AG08395 (cell line): ENCODE data around the gene FOXR1.

Source experiments
- DNase-seq: peaks from one replicate; pipeline ENCODE4 v3.0.0; 2012; ENCODE audit warnings: mixed read lengths, low spot score

FOXR1 gene, protein sequence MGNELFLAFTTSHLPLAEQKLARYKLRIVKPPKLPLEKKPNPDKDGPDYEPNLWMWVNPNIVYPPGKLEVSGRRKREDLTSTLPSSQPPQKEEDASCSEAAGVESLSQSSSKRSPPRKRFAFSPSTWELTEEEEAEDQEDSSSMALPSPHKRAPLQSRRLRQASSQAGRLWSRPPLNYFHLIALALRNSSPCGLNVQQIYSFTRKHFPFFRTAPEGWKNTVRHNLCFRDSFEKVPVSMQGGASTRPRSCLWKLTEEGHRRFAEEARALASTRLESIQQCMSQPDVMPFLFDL

DNA sequence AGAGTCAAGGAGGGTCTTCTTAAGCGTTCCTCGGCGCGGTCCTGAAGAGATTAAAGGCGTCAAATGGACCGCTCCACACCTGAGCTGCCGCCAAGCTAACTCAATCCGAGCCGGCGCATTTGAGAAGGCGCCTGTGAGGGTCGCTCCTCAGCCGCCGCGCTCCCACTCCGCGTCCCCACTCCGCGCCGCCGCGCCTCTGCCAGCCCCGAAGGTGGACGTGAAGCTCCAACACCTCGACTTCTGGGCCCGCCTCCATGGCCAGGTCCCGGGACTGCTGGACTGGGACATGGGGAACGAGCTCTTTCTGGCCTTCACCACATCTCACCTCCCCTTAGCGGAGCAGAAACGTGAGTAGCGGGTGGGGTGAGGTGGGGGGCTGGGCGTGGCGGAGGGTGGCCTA is at the start of gene FOXR1:
Gene FOXR1 (plus strand): TSS at position 116 of the 400 bp plus-strand sequence. CDS start 171 bp downstream, at position 287.
- no peak for DNase-seq

DNA sequence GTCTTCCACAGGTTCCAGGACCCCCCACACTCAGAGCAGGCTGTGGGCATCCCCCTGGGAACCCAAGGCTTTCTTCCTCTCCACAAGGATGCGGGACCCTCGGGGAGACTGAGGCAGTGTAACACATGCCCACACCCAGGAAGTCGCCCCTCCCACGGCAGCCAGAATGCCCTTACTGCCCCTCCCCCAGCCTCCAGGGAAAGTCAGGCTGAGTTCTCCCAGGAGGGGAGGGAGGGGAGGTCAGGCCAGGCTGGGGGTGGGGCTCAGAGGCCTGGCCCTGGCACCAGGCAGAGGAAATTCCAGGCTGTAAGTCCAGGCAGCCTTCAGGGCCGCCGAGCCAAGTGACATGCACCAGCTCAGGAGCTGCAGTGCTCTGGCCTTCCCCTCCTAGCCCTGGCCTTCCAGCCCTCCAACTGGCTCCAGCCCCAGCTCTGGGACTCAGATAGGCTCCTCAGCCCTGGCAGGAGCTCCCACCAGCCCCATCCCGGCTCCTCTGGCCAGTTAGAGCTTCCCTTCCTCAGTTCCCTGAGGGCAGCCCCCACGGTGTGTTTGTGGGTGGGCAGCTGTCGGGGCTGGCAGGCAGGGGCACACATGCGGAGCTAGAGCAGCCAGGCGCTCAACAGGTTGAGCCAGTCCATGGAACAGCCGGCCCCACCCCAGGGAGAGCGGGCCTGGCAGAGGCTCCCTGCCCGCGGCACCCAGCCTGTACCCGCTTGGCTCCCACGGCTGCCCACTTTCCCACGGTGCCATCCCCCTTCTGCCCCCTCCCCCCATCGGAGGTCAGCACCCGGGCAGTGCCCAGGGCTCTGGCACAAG is 49.4 kb upstream of the FOXR1 start:
- DNase-seq: peak; percentile 77

DNA sequence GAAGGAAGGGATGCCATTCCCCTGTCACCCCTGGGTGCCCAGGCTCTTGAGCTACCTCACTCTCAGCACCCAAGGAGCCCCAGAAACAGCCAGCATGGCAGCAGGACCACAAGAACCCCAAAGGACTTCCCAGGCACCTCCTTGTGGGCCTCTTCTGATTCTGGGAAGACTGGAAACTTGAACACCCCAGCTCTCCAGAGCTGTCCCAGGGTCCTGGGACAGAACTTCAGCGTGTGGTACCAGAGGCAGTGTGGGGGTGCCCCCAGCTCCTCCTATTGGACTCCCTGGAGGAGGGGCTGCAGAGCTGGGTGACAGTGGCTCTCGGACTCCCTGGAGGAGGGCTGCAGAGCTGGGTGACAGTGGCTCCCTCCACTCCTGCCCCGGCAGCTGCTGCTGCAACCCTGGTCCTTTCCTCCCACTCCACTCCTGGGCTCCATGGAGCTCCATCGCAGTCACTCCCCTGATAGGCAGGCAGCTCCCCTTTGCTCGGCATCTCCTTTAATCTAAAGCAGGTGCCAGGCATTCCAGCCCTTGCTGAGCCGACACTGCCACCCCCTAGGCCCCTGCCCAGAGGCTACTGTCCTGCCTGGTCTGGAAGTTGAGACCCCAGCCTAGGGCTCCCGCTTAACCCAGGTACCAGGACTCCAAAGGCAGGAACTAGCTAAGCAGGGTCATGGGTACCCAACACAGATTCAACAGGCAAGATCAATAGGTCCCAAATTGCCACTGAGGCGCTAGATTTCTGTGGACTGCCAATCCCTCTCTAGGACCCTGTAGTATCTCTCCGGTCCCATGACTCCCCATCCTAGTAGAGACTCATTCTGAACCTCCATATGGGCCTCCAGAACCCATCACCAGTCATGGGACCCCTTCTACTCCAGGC is 48.6 kb upstream of the FOXR1 start:
- no peak for DNase-seq

DNA sequence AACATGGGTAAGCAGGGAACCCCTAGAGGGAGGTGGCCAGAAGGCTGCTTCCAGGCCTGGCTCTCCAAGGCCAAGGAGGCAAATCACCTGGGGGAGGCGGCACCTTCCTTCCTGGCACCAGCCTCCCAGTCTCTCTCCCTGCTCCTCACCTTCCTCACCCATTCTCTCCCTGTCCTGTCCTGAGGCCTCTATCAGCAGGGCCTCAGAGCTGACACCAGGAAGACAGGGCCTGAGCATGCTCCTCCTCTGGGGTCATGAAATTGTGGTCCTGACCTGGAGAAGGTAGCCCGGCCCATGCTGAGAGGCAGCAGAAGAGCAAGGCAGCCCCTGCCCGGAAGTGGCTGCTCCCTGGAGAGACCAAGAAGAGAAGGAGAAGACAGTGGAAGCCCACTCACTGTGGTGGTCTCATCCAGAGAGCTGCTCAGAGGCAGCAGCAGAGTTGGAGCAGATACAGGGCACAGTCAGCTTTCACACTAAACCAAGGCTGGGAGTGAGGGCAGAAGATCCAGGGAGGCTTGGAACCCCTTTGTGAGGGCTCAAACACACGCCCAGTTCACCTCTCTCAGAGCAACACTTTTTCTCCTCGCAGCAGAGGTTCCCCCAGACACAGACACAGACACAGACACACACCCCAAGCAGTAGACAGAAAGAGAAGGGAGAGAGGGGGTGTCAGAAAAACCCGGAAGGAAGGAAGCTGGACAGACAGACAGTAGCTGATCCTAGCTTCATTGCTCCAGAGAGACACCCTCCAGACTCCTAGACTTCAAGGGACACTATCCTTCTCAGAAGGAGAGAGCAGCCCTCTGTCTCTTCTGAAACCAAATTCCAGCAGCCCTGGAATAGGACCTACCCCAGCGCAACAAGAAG is 47.6 kb upstream of the FOXR1 start:
- no peak for DNase-seq

DNA sequence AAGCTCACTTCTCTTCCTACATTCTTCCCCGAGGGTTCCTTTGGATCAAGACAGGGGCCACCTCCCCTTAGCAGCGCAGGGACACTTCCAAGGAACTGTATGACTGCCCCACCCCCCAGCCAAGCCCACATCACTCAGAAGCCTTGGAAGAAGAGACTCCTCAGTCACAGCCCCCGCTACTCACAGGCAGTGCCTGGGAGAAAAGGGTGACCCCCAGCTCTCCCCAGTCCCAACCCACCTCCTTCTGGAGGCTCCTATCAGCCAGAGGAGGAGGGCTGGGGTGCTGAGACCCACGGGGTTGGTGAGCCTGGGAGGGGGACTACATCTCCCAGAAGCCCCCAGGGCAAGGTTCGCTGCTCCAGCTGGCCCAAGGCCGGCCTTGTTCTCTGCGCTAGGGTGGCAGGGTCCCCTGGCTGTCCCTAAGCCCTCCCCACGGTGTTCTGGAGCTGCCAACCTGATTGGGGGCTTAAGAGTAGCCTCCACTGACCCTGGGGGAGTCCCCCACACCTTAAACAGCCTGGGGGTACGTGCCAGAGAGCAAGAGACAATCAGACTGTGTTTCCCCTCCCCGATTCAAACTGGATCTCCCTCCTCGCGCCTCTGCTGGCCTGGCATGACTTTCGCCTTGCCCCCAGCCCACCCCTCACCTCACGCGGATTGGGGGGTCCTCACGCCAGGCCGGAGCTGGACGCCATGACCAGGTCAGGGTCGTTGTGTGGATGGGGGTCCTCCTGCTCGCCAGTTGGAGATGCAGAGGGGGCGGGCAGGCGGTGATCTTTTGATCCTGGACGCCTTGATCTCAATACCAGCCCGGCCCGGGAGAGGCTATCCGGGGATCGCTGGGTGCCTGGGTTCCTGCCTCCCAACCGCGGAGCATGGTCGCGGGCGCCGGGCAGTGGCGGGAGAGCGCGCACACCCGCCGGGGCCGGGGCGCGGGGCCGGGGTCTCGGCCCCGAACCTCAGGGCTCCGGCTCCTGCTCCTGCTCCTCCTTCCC is 46.7 kb upstream of the FOXR1 start:
- DNase-seq: no peak

DNA sequence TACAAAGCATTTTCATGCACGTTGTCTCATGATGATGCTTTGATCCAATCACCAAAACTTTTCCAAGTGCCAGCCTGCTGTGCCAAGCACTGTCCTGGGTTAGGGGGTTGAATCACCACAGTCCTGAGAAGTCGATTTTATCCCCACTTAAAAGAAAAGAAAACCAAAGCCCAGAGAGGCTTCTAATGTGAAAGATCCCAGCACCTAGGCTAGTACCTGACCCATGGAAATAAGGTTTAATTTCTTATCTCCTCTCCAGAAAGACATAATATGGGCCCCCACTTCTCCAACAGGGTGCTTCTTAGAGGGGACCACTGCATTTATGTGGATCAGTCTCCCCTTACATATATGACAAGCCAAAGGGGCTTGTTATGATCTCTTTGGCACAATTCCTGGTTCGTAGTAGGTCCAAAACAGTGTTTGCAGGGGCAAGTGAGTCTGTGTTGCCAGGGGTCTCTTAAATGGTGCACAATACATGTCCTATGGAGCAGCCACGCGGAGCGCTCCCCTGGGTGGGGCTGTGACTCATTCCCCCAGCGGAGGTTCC is 43.9 kb upstream of the FOXR1 start:
- DNase-seq: no peak

DNA sequence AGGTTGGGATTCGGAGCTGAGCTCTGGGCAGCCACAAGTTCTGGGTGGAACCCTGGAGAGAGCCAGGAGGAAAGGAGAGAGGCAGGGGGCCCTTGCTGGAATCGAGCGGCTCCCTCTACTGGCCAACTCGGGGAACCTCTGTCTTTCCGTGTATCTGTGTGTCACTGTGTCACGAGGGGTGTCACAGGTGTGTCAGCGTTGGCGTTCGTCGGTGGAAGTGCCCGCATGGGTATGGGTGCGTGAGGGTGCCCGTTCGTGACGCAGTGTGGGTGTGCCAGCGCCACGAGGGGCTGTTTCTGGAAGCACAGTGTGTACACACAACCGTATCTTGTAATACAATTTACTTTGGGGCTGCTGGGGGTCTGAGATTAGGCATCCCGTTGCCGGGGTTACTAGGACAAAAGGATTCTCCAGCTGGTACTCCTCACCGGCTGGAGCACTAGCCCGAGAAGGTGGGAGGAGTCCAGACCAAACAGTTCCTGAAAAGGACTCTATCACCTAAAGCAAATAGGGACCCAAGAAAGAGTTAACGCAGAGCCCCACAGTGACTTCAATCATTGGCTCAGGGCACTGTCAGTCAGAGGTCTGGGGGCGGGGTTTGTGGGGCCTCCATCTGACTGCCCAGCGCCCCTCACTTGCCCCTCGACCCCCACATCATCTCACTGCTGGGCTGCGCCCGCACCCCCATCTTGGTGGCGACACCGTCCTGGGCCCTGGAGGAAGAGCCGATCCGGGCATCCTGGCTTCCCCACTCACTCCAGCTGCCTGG is 43.3 kb upstream of the FOXR1 start:
- DNase-seq: peak; percentile 98

DNA sequence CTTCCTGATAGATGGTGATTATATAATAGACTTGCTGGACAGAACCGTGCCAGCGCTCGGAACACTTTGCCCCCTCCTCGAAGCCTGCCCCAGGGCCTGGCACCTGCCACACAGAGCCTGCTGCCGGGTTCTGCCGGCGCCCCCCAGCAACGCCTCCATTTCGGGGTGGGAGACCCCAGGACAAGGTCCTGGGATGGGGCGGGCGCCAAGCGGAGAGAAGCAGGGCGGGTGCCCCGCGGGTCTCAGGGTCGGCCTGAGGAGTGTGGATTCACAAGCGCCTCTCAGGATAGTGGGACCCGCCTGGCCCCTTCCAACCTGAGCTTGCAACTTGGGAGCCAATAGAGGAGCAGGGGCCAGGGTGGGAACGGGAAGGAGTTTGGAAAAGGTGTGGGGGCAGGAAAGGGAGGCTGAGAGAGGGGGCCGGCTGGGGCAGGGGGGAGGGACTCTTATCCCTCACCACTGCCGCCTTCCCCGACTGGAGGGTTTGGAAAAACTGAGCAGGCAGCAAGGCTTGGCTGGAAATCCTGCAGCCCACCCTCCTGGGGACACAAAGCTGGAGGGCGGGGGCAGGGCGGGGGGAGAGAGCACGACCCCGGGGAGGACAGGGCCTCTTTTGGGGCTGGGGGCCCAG is 42.6 kb upstream of the FOXR1 start:
- DNase-seq: peak; percentile 65

DNA sequence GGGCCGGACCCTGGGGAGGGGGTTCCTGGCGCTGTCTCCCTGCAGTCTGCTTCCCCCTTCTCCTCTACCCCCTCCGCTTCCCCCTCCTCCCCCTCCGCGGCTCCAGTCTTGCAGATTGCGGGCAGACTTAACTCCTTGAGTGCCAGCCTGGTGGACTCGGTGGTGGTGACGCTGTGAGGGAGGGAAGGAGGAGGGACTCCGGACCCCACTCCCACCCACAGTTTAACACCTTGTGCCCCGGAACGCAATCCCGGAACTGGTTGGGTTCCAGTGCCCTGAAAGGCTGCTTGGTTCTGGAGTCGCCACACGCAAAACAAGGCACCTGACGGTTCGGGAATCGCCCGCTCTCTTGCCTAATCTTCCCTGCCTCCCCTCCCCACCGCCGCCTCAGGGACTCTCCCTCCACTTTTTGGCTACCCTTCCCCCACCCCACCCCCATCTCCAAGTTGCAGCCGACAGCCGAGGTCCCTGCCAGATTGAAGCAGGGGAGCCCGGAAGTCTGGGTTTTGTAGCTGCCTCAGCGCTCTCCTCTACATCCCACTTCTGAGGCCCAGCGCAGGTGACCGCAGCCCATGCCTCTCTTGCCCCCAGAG is 42.0 kb upstream of the FOXR1 start:
- peak; percentile 66 for DNase-seq

DNA sequence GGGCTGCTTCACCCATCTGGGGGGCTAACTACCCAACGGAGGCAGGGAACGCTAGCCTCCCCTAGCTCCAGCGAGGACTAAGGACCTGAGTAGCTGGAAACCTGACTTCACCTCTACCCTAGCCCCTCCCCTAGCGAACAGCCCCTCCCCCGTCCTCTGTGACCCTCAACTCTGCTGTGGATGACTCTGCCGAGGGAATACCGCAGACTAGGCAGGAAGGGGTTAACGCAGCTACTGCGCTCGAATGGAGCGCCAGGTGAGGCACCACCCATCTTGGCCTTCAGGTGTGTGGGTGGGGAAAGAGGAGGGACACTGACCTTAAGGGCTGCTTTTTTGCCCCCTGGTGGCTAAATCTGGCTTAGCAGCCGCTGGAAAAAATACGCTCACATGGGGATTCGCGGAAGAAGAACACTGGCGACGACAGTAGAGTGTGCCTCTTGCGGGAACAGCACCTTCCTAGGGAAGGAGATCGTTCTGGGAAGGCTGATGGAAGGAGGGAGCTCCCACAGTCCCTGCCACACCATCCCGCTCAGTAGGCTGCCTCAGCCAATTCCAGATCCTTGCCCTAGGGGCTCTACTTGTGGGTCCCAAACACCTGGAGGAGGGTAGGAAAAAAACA is 41.4 kb upstream of the FOXR1 start:
- DNase-seq: peak; percentile 74

DNA sequence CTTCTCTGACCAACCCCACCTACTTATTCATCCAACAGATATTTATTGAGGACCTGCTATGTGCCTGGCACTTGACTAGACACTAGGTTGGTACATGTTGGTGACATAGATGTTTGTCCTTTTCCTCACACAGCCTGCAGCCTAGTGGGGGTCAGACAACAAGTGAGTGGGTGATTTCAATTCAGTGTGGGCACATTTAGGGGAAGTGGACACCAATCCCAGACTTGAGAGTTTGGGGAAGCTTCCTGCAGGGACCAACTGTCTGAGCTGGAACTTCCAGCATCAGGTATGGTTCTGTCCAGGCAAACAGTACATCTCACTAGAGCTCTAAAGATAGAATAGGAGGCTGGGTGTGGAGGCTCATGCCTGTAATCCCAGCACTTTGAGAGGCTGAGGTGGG is 40.0 kb upstream of the FOXR1 start:
- DNase-seq: no peak

DNA sequence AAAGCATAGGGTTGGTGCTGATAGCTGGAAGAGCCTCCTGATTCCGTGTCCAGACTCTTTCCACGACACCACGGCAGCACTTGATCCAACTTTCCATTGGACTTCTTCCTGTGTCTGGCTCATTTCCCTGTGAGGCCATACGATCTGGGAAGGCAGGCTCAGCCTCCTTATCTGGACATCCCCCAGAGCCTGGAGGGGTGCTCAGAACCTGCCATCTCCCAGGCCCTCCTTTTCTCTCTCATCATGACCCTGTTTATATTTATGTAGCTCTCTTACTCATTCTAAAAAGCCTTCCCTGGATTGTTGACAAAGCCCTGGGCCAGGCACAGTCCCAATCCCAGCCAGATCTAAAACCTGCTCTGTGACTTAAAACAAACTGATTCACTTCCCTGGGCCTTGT is 38.1 kb upstream of the FOXR1 start:
- DNase-seq: no peak

DNA sequence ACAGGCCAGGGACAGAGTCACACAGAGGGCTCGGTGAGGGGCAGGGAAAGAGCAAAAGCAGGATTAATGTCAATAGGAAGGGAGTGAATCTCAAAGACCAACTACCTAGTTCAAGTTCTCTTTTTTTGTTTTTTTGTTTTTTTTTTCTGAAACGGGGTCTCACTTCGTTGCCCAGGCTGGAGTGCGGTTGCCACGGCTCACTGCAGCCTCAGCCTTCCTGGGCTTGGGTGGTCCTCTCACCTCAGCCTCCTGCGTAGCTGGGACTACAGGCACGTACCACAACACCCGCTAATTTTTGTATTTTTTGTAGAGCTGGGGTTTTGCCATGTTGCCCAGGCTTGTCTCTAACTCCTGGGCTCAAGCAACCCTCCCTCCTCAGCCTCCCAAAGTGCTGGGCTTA is 36.2 kb upstream of the FOXR1 start:
- no peak for DNase-seq

DNA sequence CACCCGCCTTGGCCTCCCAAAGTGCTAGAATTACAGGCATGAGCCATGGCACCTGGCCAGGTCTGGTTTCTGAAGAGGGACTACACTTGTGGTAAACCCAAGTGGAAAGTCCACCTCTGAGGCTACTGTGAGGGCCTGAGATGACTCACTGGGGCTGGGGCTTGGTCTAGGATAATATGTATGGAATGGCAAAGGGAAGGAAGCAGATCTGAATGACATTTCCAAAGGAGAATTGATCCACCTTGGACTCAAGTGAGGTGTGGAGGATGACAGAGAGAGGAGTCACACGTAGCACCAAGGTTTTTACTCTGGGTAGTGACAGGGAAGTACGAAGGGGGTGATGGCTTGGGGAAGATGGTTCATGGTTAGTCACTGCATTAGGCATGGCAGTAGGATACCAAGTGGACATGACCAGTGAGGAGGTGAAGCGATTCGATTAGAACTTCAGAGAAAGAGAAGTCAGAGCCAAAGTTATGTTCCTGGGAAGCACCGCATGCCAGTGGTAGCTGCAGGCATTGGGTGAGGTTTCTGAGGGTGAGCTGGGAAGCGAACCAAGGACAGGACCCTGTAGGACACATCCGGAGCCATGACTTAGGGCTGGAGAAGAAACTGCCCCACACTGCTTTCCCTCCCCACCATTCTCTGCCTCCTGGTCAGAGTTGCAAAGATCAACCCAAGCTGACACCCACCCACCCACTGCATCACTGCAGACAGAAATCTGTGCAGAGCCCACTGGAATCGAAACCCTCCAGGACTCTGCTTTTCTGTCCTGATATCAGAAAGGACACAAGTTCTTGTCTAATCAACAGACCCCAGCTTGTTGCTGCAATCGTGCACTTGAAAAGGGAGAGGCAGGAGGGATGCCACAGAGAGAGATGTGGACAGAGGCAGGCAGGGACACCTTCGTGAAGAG is 32.8 kb upstream of the FOXR1 start:
- DNase-seq: peak; percentile 66

DNA sequence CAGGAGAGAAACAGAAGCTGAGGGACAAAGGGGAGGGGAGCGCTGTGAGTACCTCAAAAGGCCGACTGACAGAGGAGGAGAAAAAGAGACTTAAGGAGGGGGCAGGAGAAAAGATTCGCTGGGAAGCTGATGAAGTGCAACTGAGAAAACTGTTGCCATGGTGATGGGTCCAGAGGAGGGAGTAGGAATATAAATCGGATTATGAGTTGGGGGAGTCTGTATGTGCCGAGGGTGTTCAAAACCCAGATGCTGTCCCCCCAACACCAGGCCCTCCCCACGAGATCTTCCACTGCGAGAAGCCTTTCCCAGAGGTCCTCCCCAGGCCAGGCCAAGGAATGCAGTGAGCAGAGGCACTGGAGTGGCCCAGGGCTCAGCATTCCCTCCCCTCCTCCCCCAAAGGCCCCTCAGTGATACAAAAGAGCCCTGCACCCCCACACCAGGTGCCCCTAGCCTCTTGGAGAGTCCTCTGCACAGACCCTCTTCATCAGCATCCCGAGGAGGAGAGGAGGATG is 32.1 kb upstream of the FOXR1 start:
- DNase-seq: no peak

DNA sequence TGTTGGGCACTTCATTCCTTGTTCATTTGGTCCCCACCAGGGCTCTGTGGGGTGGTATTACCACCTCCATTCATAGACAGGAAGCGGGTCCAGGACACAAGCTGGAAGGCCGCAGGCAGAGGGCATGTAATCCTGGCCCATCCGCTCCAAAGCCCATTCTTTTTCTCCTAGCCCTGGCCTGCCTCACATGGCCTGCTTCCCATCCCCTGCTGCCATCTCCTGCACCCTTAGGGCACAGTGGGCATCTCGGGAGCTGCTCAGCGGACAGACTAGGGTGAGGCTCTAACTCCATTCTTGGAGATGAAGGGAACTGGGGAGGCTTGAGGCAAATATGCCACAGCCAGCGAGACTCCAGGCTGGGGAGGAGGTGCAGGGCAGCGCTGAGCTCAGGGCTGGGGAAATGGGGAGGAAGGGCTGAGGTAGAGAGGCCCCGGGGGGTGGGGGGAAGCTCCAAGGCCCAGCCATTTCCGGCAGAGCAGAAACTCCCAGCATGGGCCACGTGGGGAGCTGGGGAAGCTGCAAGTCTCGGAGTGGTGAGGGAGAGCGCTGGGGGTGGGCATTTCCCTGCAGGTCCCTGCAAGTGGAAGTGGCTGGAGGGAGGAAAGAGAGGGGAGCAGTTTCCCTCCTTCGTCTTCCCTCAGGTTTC is 31.5 kb upstream of the FOXR1 start:
- DNase-seq: no peak
